ENCODE results near the gene ROBO2.

ROBO2 gene

DNA sequence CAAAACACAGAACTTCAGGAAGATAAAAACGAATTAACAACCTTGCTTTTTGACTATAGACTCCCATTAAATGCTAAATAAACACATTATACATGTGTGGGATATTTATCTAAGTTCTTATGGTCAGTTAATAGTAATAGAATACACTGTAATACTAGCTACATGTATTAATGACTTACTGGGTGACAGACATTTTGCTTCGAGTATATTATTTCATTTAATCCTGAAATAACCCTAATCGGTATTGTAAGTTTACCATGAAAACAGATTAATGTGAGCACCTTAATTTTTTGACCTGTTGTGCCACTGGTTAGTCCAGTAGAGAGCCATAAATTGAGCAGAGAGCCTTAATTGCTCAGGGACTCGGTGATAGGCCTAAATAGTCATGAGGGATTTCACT is 151.1 kb downstream of the ROBO2 start:
- DNase-seq, result peak; percentile 61

DNA sequence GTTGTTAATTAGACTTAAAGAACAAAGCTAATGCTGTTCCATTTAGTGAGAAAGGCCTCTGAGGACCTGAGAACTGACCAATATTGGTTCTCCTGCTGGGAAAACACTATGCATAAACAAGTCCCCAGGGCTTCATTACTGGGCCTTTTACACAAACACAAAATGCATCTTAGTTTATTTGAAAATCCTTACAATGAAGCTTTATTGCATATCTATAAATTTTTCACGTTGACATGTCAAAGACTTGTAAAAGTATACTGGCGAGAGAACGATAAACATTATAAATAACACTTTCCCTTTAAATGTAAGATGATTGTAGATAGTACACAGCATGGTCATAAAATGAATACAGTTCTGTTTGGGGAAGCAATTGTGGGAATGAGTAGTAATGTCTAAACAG is 151.7 kb downstream of the ROBO2 start:
- DNase-seq, result peak; percentile 75

DNA sequence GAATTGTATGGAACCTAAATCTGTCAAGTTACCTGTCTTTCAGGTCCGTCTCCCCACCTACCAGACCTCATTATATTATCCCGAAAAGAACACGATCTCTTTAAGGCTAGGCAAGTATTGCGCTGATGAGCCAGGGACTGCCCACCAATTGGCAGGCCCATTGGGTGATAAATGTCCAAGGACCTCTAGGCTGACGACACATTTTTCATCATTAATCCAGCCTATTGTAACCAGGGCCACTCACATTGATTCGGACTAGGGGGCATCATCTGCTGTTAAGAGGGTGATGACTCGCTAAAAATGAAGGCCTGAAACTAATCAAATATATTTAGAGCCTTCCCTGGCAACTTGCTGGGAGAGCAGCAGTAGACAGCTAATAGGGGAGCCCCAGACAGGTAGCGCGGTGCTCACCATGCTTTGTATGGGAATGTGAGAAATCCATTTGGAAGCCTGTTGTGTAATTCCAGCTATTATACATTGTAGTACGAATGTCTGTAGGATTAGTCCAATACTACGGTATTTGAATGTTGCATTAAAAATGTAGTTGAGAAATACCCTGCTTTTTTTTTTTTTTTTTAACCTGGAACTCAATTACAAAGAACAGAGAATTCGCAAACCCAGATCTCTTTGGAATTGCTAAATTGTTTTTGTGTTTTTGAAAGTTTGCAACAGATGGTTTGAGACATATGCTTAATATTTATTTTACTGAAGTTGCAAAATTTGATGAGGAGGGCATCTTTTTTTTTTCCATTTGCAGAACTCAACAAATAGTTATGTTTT is 156.1 kb downstream of the ROBO2 start:
- DNase-seq, result no peak

DNA sequence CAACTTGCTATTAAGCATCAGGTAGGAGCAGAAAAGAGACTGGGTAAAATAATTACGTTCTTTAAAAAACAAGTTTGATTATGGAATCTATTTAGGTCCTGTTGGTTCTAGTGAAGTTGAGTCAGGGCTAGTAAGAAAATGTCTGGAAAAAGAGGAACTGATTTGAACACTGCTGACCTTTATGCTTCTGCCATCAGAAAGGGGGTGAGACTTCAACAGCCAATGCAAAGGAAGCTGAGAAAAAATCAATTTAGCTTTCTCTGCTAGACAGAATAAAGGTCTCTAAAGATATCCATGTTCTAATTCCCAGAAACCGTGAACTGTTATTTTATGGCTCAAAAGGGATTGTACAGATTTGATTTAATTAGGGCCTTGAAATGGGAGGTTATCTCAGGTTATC is 157.5 kb downstream of the ROBO2 start:
- DNase-seq, result no peak

DNA sequence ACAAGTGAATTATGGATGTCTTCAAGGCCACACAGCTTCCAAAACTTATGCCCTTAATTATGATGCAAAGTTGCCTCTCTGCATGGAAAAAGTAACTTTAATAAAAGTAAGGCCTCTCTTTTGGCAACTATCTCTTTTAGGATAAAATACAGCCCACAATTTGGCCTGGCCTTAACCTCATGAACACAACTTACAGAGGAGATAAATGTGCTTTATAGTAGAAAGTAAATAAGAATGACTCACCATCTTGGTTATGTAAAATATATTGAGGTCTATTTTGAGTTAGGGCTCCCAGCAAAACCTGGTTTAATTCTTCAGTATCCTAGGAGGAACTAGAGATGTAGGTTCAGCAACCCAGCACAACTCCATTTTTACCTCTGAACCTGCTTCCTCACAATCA is 164.0 kb downstream of the ROBO2 start:
- no peak for DNase-seq

DNA sequence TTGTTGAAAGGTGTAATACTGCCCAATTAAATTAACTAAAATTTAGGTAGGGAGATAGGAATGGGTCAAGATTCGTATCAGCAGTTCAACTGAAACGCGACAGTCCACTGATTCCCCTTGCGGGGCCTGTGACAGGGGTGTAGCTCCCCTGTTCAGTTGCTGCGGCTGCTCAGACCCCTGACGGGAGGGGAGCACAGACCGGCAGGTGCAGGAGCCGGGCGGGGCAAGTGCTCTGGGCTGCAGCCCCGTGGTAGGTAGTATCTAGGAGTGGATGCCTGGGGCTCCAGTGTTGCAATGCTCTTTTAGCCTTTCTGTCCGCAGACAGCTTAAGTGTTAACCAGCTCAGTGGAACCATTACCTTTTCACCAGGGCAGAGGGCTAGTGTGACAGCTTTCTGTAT is 164.9 kb downstream of the ROBO2 start:
- DNase-seq, result peak; percentile 63

DNA sequence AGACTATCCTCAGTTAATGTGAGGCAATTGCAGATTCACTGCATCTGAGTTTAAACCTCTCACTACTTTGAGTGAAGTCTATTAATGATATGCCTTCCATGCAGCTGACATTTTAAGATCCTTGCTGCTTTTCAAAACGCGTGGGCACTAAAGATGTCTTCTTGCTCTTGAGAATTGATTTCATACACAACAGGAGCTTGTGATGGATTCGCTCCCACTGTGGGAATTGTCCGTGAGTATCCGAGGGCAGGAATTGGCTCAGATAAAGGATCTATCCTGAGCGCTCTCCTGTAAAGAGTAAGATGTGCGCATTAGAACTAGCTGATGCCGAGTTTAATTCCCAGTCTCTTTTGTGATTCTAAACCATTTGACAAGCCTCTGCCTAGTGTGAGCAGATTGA is 167.9 kb downstream of the ROBO2 start:
- DNase-seq, result no peak

DNA sequence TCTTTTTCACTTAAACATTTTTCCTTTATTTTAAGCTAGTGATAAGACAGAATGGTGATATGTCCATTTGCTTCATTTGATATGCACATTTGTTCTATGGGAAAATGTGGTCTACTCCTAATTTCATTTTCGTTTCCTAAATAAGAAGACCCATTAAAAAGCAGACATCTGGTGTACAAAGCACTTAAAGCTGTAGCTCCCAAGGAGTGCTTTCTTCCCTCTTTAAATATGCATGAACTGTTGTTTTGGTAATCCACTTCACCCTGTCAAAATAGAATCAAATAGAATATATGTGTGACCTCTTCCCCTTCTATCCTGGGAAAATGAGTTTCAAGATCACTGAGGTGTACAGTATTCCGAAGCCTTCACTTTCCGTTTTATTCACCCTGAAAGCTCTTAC is 182.8 kb downstream of the ROBO2 start:
- DNase-seq, result peak; percentile 13

DNA sequence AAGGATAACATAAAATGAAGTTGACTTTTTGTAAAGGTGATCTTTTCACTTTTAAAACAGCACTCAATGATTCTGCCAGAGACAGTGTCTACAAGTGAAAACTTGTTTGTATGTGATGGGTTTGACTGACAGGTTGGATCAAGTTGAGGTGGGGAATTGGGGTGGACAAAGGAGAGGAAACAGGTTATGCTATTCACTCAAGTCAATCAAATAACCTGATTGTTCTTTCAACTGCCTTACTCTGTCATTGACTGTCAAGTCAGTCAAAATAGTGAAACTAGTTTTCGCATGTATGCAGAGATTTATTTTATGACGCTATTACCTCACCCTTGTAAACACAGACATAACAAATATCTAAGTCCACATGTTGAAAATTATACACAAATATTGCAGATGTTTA is 187.7 kb downstream of the ROBO2 start:
- DNase-seq, result no peak

DNA sequence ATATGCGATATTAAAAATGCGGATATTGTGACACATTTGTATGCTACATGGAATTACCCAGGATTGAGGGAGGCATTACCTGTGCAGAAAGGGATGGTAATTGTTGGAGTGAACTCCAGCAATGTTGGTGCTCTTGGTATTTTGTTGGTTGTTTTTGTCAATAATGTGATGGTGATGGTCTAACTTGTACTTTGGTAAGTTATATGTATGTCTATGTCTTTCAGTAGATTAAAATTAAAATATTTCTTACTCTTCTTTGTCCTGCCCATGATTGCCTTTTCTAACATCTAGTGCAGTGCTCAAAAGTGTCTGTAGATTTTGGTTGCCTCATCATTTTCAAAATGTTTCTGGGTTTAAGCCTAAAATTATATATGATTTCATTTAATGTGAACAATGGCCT is 192.7 kb downstream of the ROBO2 start:
- DNase-seq, result no peak

DNA sequence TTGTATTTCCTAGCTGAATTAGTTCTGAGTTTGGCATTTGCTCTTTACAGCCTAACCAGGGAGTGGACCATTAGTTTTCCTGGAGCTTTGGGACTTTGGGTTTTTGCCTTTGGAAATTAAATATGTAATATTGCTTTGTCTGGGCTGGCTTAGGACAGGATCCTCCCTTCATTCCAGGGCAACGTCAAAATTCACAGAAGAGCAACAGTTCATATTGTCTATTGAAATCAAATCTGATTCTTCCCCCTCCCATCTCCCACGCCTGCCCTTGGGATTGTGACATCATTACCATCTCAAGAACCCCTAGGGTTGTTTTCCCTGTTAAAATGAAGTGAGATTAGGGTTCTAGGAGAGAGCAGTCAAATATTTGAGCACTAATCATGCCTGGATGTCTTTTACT is 194.1 kb downstream of the ROBO2 start:
- DNase-seq, result no peak

DNA sequence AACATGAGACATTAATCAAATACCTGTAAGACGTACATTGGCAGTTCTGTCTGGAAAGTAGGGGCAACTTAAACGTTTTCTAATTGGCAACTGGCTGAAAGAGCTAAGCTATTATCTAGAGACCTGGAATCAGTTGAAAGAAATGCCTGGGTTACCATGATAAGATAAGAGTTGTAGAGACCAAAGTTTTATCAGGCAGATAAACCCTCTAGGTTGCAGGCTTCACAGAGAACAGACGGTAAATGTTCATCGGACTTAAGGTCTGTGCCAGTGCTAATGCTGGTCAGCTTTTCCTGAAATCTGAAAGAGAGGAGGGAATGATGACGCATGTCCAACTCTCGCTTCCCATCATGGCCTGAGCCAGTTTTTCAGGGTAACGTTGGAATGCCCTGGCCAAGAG is 196.2 kb downstream of the ROBO2 start:
- DNase-seq, result no peak

DNA sequence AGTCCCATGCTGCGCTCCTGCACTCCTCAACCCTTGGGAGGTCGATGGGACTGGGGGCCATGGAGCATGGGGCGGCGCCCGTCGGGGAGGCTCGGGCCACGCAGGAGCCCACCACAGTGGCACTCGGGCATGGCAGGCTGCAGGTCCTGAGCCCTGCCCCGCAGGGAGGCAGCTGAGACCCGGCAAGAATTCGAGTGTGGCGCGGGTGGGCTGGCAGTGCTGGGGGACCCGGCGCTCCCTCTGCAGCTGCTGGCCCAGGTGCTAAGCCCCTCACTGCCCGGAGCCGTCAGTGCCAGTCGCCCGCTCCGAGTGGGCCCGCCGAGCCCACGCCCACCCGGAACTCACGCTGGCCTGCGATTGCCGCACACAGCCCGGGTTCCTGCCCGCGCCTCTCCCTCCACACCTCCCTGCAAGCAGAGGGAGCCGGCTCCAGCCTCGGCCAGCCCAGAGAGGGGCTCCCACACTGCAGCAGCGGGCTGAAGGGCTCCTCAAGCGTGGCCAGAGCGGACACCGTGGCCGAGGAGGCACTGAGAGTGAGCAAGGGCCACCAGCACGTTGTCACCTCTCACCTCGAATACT is 200.3 kb downstream of the ROBO2 start:
- no peak for DNase-seq

DNA sequence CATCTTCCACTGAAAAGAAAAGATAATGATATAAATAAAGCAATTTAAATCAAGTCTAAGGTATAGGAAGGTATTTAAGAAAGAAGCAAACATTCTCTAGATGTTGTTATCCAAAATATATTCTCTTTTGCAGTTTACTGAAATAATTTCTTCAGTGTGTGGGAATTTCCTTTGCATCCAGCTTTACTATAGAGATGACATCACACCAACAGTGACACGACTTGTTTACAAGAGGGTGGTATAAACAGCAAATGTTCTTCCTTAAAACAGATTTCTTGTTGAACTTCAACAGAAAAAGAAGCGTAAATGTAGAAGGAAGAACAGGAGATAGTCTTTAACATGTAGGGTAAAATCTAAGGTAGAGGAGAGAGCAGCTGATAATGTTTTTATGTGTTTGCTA is 202.5 kb downstream of the ROBO2 start:
- DNase-seq, result no peak

DNA sequence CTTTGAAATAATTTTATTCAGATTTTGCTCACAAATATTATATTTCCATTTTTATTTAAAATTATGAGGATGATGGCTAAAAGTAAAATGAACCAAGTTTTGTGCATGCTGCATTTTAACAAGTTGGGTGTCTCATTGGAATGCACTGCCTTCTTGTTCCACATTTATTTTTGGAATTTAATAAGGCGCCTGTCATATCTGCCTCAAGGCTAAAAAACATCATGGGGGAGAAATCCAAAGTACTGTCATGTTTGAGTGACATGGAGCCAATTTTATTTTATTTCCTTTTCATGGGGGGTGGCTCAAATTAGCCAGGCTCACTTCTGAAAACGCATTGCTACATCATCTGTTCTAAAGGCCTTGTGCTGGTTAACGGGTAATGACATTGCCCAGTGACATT is 205.1 kb downstream of the ROBO2 start:
- DNase-seq, result no peak

DNA sequence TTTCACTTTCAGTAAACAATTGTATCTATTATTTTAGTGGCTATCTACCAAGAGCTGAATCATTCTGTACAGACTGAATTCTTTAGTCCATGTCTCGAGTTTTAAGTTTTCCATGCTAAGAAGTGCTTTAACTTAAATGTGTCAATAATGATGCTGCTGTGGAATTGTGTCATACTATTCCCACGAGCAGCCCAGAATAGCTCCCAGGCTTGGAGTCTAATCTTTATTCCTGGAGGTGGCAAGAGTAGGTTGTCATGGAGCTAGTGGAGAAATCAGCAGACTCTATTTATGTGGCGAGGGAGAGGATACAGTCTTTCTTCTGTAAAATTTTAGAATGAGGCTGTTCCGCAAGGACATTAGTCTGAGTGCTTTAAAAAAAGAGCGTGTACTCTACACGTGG is 207.2 kb downstream of the ROBO2 start:
- DNase-seq, result no peak

DNA sequence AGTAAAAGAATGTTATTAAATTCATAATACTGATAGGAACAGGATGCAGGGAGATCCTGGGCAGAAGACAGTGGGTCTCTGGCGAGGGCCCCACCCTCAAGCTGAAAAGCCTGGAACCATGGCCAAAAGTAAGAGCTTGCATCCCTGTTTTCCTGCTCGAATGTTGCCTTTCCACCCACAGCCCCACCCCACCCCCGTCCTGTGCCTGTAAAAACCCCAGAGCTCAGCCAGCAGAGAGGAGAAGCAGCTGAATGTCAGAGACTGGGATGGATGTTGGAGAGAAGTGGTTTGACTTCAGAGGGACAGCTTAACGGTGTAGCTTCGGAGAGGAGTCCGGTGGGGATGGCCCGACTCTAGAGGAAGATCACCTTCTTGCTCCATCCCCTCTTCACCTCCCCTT is 207.9 kb downstream of the ROBO2 start:
- no peak for DNase-seq

DNA sequence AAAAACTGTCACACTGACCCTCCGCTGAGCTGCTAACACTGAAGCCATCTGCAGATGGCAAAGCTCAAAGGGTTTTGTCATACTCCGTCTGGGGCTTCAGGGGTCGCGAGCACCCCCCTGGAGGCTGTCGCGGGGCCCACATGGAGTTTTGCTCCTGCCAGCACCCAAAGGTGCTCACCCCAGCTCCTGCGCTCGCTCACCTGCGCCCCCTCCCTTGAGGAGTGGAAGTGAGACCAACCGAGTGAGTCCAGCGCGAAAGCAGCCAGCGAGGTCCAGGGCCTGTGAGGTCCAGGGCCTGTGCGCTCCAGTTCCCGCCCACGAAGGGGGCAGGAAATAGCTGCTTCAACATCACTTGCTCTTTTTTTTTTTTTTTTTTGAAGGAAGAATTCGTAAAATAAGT is 208.5 kb downstream of the ROBO2 start:
- no peak for DNase-seq

DNA sequence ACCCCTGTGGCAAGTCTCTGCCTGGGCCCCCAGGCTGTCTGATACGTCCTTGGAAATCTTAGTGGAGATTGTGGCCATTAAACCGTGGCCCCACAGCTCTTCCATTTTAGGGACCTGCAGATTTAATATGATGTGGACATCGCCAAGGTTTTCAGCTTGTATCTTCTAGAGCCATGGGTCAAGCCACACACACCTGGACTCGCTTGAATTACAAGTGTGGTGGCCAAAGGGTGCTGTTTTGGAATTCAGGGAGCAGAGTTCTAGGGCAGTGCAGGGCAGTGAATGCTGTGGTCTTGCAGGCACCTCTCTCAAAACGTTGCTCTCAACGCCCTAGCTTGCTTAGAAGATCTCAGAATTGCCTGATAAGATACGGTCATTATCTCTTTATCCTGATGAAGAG is 211.2 kb downstream of the ROBO2 start:
- DNase-seq, result no peak

DNA sequence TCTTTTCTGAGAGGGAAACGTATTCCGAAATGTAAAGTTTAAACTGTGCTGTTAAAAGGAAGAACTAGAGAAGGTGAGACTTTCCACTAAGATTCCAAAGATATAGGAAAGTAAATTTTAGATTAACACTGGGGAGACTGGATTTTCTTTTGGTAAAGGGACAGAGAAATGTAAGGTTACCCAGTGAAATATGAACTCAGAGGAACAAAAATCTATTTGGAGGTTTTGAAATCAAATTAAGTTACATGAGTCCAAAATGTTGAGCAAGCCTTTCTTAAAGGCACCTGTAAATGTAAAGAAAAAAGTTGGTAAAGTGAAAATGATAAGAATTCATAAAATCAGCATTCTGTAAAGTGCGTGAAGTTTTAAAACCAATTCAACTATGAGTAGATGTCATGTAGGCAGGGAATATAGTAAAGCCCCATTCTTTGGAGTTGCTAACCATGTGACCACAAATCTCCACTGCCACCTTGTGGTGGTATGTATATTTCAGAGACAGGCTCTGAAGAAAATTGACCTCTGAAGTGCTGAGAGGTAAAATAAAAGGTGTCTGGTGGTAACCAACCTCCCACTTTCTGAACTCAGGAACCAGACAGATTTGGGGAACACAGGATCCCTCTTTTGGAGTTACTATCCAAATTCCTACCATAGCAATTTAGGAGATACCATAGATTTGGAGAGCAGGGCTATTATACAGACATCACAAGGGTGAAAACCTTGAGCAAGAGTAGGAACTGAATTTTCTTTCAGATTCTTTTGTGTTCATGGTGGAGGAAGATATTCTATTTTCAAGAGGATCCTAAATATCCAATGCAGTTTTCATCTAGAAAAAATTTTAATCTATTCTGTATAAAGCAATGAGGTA is 215.3 kb downstream of the ROBO2 start:
- peak; percentile 81 for DNase-seq

DNA sequence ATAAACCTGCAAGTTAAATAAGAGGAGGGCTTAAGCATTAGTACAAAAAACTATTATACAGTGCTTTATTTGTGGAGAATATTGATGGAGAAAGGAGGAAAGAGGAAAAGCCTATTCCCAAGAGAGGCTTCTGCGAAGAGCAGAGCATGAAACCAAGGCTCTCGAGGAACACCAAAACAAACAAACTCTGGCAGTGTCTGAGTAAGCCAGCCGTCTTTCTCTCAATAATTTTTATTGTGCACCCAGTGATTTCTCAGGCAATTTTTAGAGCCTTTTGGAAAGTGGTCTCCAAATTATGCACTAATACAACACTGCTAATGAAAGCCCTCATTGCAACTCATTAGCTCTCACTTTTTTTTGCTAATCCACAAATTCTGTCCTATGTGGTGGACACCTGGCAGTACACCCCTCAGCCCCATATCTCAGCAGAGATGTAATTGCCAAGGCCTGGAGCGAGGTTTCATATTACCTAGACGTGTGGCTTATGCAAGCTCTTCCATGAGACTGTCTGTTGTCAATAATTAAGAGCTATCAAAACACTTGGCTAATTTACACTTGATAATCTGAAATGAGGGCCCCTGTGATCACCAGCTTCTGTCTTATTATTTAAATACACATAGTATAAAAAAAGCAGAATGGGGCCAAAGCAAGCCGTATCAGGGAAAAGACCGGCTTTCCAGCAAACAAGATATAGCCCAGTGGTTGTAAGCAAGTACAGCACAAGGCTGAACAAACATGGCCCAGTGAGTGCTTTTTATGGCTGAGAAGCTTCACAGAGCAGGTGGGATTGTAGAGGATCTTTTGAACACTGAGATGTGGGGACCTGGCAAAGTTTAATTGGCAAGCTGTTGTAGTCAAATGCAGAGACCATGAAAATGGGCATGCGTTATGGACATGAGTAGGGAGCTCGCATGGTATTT is 216.9 kb downstream of the ROBO2 start:
- DNase-seq, result peak; percentile 98

DNA sequence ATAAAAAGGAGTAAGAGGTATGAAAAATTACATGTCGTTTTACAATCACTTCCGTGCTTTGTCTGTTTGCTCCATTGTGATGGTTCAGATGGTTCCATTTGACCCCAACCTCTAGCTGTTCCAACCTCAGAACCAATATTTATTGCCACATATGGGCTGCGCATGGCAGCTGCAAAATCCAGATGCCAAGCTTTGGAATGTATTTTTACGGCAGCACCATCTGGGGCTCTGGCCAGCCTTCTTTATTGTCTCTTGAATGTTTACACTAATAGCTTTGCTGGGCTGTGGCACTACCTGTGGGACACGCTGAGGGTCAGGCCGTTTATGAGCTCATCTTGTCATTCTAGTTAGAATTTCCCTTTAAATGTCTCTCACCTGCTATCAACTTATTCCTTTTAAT is 219.8 kb downstream of the ROBO2 start:
- DNase-seq, result peak; percentile 96

DNA sequence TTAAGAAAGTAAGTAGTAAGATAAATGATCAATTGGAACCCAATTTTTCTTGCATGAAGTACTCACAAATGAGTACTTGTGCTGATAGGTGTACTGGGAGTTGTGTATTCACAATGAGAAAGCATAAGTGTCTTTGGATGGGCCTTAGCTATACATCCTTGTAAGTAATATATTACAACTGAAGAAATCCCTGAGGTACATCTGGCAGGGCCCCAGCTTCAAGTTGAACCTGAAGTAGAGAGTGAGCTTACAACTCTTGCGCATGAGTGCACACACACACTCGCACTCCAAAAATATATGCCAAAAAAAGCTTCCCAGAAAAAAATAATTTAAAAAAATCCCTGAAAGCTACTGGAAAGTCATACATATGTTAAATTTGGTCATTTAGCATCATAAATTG is 222.5 kb downstream of the ROBO2 start:
- DNase-seq, result no peak

All from NCI-H69 (cell line).